GM10266 (cell line): Measurements from ENCODE around the gene KLHL25.

Source experiments
- DNase-seq: peaks from one replicate; pipeline ENCODE4 v3.0.0; 2012; ENCODE audit errors: extremely low spot score
- CTCF ChIP-seq: IDR thresholded peaks from 2 replicates; pipeline ENCODE4 v1.5.1; 2012; ENCODE audit warnings: mild to moderate bottlenecking, low read depth; ENCODE audit not compliant: control insufficient read depth, insufficient read depth; ENCODE audit errors: missing control alignments

The KLHL25 gene

DNA sequence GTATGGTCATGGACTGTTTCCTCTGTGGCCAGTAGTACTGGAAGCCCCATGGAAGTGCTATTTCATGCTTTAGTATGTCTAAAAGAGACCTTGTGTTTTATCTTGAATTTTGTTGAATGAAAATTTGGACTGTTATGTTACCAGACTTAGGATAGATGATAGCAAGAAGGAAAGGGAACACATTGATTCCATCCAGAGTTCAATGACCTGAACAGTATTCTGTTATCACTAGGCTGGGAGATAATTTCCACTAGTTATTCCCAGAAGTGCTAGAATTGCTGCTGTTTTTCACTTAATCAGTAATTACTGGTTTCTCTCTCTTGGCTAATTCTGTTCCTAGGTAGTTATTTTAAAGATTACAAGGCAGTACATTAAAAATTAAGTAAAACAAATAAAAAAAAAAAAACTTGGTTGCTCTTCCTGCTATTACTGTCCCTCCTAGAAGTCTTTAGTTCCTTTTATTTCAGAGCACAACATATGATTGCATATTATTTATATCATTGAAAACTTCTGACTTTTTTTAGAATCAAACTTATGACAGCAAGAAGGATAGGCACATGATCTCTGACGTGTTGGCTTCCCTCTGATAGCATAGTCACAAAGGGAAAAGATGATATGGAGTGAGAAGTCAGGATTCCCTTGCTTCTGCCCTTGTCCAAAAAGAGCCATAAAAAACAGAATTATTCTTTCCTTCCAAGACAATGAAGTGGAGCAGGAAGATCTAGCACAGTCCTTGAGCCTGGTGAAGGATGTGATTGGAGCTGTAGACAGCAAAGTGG, 72.2 kb downstream of the KLHL25 start:
- DNase-seq: no peak

GRCh38 chr15:85718981-85719380, 75.7 kb downstream of the KLHL25 start:
- no peak for DNase-seq
- no peak for TF ChIP-seq CTCF

More for the DNA sequence above, 72.2 kb downstream of the KLHL25 start:
- TF ChIP-seq CTCF: no peak

- DNase-seq: no peak
Measured at GRCh38 chr15:85718271-85718971, 76.3 kb downstream of the KLHL25 start.

GRCh38 chr15:85717212-85717611, 77.5 kb downstream of the KLHL25 start:
- no peak for TF ChIP-seq CTCF
- DNase-seq: no peak

More at GRCh38 chr15:85718271-85718971, 76.3 kb downstream of the KLHL25 start:
- TF ChIP-seq CTCF: no peak

GRCh38 chr15:85716261-85716660, 78.5 kb downstream of the KLHL25 start:
- DNase-seq: no peak
- no peak for TF ChIP-seq CTCF

GRCh38 chr15:85711580-85712192, 83.0 kb downstream of the KLHL25 start:
- TF ChIP-seq CTCF: no peak
- DNase-seq: no peak

DNA sequence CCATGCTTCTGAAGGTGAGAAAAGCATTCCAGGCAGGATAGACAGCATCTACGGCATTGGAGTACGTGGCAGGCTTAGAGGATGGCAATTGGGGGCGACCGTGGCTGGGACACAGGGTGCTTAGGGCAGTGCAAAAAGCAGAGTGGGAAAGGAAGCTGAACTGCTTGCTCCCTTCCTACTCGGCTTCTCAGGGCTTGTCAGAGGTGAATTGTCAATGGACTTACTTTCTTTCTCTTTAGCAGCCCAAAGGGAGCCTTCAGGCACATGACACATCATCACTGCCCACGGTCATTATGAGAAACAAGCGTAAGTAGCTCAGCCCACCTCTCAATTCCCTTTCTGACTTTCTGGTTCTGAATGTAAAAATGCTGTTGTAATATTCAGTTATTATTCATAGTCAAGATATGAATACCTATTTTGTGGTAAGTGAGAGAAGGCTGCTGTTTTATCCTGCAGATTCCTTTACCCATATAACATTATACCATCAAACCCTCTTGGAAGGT, 84.3 kb downstream of the KLHL25 start:
- DNase-seq: no peak
- no peak for TF ChIP-seq CTCF
